ENCODE measurements around the gene SIDT1. TPM values are rescaled to one million over a fixed set of nuclear protein-coding genes. Genes with fewer than 3 reads are reported as not detected.

The SIDT1 gene
- total and polyA plus RNA-seq, 8 donors = 0.81 to 142 (median 14.5) TPM

DNA sequence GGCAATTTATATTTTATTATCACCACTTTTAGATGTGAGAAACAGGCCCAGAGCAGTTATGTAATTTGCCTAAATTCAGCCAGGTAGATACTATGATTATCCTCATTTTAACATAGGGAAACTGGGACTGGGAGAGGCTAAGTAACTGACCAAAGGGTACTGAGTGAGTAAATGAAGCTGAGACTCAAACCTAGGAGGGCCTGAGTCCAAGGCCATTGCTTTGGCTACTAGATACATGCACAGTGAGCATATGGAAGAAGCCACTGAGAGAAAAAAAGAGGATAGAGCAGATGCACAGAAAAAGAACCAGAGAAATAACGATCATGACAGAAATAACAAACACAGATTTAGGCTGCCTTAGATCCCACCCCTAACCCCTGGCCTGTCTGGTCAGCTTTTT lies 130.5 kb downstream of the SIDT1 start:
- Histone ChIP-seq H3K4me1 (peaks cover 0 to 44% (median 20%) of the 10 kb centered on the region in 4 donors), H3K27me3 (no peaks in the 10 kb centered on the region), H3K9me3 (no peaks in the 10 kb centered on the region), H3K4me3 (no peak overlapping the region), H3K36me3 (peaks cover 7 to 55% (median 34%) of the 10 kb centered on the region in 4 donors), H3K27ac (peak overlapping the region in 4 of 5 donors; percentile 4 to 39 (median 14))
- DNase-seq = no peak
- WGBS, 5 donors = 26 to 37% (median 32%) methylated on average over 1 of the region's 1 CpG
- TF ChIP-seq, protein P1, sequence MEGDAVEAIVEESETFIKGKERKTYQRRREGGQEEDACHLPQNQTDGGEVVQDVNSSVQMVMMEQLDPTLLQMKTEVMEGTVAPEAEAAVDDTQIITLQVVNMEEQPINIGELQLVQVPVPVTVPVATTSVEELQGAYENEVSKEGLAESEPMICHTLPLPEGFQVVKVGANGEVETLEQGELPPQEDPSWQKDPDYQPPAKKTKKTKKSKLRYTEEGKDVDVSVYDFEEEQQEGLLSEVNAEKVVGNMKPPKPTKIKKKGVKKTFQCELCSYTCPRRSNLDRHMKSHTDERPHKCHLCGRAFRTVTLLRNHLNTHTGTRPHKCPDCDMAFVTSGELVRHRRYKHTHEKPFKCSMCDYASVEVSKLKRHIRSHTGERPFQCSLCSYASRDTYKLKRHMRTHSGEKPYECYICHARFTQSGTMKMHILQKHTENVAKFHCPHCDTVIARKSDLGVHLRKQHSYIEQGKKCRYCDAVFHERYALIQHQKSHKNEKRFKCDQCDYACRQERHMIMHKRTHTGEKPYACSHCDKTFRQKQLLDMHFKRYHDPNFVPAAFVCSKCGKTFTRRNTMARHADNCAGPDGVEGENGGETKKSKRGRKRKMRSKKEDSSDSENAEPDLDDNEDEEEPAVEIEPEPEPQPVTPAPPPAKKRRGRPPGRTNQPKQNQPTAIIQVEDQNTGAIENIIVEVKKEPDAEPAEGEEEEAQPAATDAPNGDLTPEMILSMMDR (IDR thresholded peaks at IDR 0.05) = no peak
- TF ChIP-seq EP300 (IDR thresholded peaks at IDR 0.05) (no peak), POLR2A (IDR thresholded peaks at IDR 0.05) (no peak), POLR2AphosphoS5 (IDR thresholded peaks at IDR 0.05) (no peak)
- intact Hi-C loops (cut with DNase I; ENCODE audit: low total_unique reads) = no loop called here

DNA sequence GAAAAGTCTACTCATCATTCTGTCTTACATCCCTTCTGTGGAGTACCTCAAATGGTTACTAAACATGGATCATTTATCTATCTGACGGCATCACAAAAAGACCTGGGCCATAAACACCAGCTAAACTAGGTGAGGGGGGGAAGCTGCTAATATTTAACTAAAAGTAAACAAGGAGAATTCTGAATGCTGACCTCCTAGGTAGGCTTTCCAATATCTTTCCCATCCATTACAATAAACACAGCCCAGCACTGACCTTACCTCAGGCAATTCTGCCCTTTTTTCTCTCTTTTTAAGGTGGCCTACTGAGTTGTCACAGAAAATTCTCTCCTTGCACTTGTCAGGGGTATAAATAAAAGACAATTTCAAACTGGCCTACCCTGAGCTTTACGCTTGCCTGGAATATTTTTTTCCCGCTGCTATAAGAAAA lies 131.0 kb downstream of the SIDT1 start:
- peak in 1 of 2 donors; percentile 77 for DNase-seq
- Histone ChIP-seq H3K4me1 (peaks cover 0 to 49% (median 22%) of the 10 kb centered on the region in 4 donors), H3K27ac (peak overlapping the region in 4 of 5 donors; percentile 4 to 53 (median 30)), H3K27me3 (no peaks in the 10 kb centered on the region), H3K36me3 (peaks cover 7 to 51% (median 32%) of the 10 kb centered on the region in 4 donors), H3K4me3 (no peak overlapping the region), H3K9me3 (no peaks in the 10 kb centered on the region)
- TF ChIP-seq POLR2A (IDR thresholded peaks at IDR 0.05) (no peak), EP300 (IDR thresholded peaks at IDR 0.05) (no peak), POLR2AphosphoS5 (IDR thresholded peaks at IDR 0.05) (no peak)
- TF ChIP-seq, protein P1 (IDR thresholded peaks at IDR 0.05) = no peak
- intact Hi-C loops (cut with DNase I; ENCODE audit: low total_unique reads) = no loop called here
- WGBS, 5 donors = 55 to 74% (median 56%) methylated on average over 3 of the region's 3 CpGs

DNA sequence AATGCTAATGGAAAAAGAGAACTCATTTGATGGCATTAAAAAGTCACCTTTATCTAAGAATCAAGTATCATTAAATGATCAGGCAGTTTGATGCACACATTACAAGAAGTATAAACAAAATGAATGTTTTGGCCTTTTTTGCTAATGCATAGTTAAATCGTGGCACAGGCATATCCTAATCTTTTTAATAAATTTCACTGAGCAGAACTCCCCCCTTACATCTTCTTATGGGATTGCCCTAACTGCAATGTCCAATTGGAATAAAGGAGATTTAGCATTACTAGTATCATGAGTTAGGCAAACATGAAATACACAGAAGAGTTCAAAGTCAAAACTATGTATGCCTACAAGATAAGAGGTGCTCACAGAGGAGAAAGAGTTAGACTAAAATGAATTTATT lies 131.4 kb downstream of the SIDT1 start:
- peak overlapping the region in 4 of 5 donors; percentile 4 to 53 (median 30) for H3K27ac ChIP-seq
- WGBS, 5 donors = 14 to 48% (median 22%) methylated on average over 1 of the region's 1 CpG
- H3K4me1 ChIP-seq = peaks cover 0 to 53% (median 24%) of the 10 kb centered on the region in 4 donors
- intact Hi-C loops (cut with DNase I; ENCODE audit: low total_unique reads) = no loop called here
- DNase-seq = peak in 1 of 2 donors; percentile 23
- H3K9me3 ChIP-seq = no peaks in the 10 kb centered on the region
- no peaks in the 10 kb centered on the region for H3K27me3 ChIP-seq
- H3K4me3 ChIP-seq = no peak overlapping the region
- H3K36me3 ChIP-seq = peaks cover 7 to 46% (median 30%) of the 10 kb centered on the region in 4 donors
- TF ChIP-seq EP300 (IDR thresholded peaks at IDR 0.05) = no peak
- TF ChIP-seq POLR2AphosphoS5 (IDR thresholded peaks at IDR 0.05) = no peak
- TF ChIP-seq POLR2A (IDR thresholded peaks at IDR 0.05) = no peak
- TF ChIP-seq, protein P1 (IDR thresholded peaks at IDR 0.05) = no peak

DNA sequence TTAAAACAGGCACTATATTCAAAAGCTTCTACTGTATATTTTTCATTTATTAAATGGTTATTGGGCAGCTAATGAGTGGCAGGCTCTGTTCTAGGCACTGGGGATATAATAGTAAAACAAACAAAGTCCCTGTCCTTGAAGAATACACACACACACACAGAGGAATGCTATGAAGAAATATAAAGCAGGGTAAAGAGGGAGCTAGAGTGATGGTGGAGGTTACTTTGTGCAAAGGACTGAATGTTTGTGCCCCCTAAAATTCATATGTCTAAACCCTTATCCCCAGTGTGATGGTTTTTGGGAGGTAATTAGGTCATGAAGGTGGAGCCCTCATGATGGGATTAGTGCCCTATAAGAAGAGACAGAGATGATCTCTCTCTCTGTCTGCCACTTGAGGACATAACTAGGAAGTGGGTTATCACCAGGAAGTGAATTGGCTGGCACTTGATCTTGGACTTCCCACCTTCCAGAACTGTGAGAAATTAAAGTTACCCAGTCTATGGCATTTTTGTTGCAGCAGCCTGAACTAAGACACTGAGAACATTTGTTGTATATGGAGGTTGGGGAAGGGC lies 132.3 kb downstream of the SIDT1 start:
- DNase-seq = no peak
- H3K4me1 ChIP-seq = peaks cover 0 to 57% (median 28%) of the 10 kb centered on the region in 4 donors
- H3K27ac ChIP-seq = peak overlapping the region in 3 of 5 donors; percentile 7 to 53 (median 15)
- TF ChIP-seq POLR2AphosphoS5 (IDR thresholded peaks at IDR 0.05) (no peak), EP300 (IDR thresholded peaks at IDR 0.05) (no peak), POLR2A (IDR thresholded peaks at IDR 0.05) (no peak)
- TF ChIP-seq, protein P1 (IDR thresholded peaks at IDR 0.05) = no peak
- peaks cover 2 to 38% (median 22%) of the 10 kb centered on the region in 4 donors for H3K36me3 ChIP-seq
- intact Hi-C loops (cut with DNase I; ENCODE audit: low total_unique reads) = no loop called here
- no peaks in the 10 kb centered on the region for H3K27me3 ChIP-seq
- no peak overlapping the region for H3K4me3 ChIP-seq
- H3K9me3 ChIP-seq = no peaks in the 10 kb centered on the region

Data from stomach (tissue), 9 donors.